CD4-positive, alpha-beta T cell treated with Interleukin-10 for 1 hour (primary cell): ENCODE results near the gene CAPNS1.
"Not testable (repeated sequence)": the region's sequence is repeated elsewhere in the genome, so short reads cannot be mapped to it uniquely, and the experiment has no call there.

ENCODE experiments used
- DNase-seq: peaks from one replicate; pipeline ENCODE4 v3.0.0-alpha.2; 2020

Gene CAPNS1

DNA sequence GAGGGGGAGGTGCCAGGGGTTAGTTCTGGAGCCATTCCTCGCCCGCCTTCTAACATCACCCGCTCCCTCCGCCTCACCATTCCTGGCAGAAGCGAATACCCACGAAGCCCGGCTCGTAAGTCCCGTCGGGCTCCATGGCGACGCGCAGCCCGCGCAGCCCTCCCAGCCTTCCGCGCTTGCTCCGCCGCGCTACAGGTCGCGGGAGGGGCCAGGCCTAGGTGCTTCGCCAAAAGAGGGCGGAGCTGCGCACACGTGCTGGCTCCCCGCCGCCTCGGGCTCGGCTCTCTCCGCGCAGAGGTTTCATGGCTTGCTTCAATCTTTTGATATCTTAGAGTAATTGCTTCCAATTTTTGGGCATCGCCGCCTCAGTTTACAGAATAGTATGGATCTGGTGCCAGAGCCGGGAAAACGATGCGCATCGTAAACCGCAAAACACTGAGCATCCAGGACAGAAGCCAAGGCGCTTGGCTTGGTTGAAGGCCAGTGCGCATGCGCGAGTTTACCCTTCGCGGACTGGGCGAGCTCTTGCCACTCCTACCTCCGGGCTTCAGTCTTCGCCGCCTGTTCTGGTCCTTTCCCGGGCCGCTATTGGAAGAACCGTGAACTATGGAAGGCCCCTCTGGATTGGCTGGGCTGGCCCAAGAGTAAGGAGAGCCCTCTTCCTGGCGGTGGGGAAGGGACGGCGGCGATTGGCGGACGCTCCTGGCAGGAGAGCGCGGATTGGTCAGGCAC, 25.0 kb upstream of the CAPNS1 start, which contains the start of gene POLR2I:
TSS of gene POLR2I (minus strand) at position 155 of the 732 bp plus-strand sequence. CDS start at position 136, 19 bp downstream.
- DNase-seq = peak; percentile 100

DNA sequence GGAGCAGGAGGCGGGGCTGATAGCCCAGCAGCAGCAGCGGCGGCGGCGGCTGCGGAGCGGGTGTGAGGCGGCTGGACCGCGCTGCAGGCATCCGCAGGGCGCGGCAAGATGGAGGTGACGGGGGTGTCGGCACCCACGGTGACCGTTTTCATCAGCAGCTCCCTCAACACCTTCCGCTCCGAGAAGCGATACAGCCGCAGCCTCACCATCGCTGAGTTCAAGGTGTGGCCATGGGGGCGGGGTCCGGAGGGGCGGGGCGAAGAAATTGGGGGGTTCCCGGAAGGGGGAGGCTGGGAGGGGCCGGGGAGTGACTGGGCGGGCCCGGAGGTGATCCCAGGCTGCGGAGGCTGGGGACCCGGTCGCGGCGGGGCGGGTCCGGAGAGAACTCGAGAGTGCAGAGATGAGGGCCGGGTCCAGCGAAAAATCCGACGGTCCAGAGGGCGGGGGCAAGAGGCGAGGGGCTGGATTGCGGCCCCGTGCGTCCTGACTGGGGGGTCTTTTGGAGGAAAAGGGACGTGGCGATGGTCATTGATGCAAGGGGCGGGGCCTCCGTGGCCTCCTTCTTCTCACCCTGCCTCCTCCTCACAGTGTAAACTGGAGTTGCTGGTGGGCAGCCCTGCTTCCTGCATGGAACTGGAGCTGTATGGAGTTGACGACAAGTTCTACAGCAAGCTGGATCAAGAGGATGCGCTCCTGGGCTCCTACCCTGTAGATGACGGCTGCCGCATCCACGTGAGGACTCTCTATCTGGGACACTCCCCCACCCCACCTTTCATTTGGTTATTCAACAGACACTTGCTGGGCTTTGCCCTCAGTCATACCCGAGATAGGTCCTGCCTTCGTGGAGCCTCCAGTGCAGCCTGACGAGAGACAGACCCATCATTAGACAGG, 24.2 kb upstream of the CAPNS1 start, which contains the start of gene TBCB:
TSS of gene TBCB (plus strand) at position 16 of the 891 bp plus-strand sequence. CDS start at position 109, 93 bp downstream.
- DNase-seq = no peak

DNA sequence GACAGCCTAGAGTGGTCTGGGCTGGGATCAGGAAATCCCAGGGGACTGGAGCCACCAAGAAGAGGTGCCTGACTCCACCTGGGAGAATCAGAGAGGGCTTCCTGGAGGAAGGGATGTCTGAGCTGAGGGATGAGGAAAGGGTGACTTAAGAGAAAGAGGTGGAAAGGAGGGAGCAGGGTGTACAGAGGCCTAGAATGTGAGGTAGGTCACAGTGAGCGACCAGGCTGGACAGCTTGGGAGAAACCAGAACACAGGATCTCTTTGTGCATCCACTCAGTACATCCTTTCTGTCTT, 23.6 kb upstream of the CAPNS1 start:
- no peak for DNase-seq

DNA sequence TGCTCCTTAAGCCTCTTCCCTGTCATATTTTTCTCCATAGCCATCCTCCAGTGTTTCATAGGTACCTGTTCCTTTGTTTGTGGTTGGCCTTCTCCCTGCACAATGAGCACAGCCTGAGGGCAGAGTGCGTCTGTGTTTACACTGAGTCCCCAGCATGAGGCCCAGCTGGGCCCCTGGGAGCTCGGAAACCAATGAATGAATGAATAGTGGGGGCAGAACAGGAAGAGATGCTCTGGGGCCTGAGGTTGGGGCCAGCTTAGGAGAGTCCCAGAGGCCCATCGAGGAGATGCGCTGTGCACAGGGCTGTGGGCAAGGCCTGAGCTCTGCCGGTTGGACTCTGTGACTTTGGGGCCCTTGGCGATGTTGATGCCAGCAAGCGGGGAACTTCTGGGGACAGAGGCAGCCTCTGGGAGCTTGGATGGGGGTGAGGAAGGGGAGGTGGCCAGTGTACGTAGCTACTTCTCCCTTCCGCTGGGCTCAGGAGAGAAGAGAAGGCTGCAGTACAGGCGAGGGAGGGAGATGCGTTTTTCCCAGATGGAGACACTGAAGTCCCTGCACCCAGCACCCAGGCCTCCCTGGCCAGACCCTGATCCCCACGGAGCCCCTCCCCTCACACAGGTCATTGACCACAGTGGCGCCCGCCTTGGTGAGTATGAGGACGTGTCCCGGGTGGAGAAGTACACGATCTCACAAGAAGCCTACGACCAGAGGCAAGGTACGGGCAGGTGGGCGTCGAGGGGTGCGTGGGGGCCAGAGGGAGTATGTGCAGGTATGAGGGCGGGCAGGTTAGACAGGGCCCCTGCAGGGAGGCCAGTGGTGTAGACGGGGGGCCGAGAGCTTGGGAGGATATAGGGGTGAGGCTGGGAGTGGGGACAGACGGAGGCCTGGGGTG, 19.5 kb upstream of the CAPNS1 start:
- no peak for DNase-seq

DNA sequence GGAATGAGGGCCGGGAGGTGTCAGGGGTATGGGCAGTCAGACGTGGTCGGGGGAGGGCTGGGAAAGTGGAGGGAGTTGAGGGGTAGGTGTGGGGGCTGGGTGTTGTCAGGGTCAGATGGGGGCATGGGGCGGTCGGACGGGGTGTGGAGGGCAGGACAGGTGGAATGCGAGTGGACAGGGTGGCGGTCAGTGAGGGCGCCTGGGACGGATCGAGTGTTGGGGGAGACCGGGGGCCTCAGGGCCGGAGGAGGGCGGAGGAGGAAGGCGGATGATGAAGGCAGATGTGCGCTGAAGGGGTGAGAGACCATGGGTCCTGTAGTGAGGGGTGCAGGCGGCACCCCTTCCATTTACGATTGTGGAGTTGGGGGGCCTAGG, 18.9 kb upstream of the CAPNS1 start:
- no peak for DNase-seq

DNA sequence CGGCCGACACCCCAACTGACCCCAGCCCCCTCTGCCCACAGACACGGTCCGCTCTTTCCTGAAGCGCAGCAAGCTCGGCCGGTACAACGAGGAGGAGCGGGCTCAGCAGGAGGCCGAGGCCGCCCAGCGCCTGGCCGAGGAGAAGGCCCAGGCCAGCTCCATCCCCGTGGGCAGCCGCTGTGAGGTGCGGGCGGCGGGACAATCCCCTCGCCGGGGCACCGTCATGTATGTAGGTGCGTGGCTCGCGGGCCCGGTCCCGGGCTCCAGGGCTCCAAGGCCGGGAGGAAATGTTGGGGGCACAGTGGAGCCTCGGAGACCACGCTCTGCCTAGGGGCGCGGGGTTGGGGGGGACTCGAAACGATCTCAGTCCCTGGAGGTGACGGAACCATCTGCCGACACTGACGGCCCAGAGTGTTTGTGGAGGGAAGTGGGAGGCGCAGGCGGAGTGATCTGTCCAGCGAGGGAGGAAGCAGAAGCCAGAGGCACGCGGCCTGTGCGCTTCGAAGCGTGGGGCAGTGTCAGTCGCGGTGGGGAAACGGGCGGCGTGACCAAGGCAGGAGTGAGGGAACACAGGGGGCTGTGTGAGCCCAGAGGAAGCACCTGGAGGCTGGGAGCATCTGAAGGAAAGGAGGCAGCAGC, 18.3 kb upstream of the CAPNS1 start:
- no peak for DNase-seq

DNA sequence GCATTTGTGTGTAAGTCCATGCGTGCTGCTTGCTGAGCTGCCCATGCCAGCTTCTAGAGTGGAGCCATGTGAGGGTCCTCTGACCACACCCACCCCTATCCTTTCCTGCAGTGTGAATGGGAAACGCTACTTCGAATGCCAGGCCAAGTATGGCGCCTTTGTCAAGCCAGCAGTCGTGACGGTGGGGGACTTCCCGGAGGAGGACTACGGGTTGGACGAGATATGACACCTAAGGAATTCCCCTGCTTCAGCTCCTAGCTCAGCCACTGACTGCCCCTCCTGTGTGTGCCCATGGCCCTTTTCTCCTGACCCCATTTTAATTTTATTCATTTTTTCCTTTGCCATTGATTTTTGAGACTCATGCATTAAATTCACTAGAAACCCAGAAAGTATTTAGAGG, 14.3 kb upstream of the CAPNS1 start:
- DNase-seq = no peak

DNA sequence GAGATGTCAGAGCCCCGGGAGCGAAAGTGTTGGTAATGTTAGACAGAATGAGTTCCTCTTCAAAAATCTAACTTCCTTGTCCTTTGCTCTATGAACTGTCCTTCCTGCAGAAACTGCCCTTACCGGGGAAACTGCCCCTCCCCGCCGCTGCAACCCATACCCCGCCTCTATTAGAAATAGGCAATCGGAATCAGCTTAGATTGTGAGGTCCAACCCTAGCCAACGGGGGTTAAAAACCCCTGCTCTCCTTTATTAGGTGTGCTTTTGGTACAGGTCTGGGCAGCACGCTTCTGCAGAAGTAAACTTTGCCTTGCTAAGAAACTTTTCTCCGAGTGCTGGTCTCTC, 11.5 kb upstream of the CAPNS1 start:
- no peak for DNase-seq

DNA sequence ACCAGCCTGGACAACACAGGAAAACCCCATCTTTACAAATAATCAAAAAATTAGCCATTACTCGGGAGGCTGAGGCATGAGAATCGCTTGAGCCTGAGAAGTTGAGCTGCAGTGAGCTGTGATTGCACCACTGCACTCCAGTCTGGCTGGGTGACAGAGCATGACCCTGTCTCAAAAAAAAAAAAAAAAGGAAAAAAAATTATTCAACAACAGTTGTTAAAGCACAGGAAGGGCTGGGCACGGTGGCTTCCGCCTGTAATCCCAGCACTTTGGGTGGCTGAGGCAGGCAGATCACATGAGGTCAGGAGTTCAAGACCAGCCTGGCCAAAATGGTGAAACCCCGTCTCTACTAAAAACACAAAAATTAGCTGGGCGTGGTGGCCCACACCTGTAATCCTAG, 8.6 kb upstream of the CAPNS1 start:
- peak; percentile 35 for DNase-seq

DNA sequence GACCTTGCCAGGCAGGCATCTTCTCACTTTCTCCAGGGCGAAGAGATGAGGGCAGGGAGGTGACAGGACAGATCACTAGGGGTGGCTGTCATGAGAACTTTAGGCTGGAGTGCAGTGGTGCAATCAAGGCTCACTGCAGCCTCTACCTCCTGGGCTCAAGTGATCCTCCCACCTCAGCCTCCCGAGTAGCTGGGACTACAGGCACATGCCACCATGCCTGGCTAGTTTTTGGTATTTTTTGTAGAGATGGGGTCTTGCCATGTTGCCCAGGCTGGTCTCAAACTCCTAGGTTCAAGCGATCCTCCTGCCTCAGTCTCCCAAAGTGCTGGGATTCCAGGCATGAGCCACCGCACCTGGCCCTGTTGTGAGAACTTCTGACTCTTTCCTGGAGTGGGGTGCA, 5.0 kb upstream of the CAPNS1 start:
- not testable (repeated sequence) for DNase-seq

DNA sequence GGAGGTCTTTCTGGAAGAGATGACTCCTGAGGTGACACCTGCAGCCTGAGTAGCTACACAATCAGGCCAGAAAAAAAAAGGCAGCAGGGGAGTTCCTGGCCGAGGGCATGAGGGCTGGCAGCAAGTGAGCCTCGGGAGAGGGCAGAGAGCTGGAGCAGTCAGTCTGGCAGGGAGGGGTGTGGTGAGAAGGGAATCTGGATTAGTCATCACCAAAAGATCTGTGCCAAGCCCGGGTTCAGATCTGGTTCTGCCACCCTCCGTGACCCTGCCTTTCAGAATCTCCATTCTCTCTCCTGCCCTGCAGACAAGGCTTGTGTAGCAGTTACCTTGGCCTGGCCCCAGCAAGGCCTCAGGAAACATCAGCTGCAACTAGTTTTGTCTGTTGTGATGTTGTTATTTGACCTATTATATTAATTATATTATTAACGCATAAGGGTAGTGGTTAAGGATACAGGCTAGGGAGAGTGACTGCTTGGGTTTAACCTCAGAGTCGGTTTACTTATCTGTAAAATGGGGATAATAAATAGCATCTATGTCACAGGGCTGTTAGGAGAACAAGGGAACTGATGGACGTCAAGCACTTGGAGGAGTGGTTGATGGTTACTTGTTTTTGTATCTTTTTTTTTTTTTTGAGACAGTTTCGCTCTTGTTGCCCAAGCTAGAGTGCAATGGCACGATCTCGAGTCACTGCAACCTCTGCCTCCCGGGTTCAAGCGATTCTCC, 2.7 kb upstream of the CAPNS1 start:
- no peak for DNase-seq

DNA sequence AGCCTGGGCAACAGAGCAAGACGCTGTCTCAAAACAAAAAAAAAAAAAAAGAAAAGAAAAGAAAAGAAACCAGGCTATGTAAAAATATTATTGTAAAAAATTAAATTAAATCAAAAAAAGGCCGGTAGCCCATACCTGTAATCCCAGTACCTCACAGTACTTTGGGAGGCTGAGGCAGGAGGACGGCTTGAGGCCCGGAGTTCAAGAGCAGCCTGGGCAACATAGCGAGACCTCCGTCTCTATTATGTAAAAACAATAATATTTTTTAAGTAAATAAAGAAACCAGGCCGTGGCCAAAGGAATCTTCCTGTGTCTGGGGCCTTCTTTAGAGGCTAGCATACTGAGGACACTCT, 770 bp upstream of the CAPNS1 start:
- DNase-seq = no peak

DNA sequence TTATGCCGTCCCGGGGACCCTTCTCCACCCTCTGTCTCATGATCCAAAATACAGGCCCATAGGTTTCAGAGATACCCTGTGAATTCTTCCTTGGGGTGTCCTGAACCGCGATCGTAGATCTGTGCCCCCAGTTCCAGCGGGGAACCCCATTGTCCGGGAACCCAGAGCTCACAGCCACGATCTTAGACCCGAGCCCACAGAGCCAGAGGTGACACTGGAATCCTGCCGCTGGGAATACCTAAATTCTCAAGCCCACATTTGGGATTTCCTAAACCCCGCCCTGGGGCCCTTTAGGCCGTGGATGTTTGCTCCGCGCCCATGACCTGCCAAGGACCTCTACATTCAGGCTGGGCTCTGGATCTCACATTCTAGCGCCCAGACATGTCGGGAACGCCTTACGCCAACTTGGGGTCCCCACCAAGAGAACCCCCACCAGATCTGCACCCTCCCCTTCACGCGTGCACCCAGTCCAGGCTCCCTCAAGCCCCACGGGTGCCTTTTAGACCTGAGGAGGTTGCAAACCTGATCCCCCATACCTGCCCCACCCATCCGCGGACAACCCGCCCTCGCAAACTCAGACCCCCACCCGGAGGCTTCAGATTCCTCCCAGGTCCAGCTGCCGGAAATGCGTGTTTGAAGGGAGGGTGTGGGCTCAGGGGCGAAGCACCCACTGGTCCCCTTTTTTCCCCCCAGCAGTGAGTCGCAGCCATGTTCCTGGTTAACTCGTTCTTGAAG, 605 bp downstream of the CAPNS1 start:
- DNase-seq = peak; percentile 35

DNA sequence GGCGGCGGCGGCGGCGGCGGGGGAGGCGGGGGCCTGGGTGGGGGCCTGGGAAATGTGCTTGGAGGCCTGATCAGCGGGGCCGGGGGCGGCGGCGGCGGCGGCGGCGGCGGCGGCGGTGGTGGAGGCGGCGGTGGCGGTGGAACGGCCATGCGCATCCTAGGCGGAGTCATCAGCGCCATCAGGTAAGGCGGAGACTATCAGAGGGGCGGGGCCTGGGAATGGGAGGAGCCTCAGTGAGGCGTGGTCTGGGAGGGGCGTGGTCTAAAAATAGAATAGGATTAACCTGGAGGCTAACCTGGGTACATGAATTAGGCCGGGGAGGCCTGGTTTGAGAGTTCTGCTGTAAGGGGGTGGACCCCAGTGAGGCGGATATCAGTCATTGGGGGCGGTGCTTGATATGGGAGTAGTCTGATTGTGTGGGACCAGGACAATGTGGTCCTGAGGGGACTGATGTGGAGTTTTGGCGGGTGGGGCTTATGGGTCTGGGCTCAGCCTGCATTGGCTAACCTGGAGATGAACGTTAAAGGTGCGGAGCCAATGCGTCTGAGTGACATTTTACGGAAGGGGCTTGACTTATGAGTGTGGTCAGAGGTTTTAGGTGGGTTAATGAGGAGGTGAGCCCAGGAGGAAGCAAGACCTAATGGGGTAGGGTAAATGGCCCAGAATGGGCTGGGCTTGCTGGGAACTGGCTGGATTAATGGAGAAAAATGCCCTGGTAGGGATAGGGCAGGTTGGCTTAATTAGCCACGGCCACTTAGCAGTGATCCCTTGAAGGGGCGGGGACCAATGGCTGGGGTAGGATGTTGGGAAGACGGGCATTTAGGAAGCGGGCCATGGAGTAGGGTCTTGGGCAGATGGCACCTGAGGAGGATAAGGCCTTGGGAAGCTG, 1.4 kb downstream of the CAPNS1 start:
- peak; percentile 95 for DNase-seq

DNA sequence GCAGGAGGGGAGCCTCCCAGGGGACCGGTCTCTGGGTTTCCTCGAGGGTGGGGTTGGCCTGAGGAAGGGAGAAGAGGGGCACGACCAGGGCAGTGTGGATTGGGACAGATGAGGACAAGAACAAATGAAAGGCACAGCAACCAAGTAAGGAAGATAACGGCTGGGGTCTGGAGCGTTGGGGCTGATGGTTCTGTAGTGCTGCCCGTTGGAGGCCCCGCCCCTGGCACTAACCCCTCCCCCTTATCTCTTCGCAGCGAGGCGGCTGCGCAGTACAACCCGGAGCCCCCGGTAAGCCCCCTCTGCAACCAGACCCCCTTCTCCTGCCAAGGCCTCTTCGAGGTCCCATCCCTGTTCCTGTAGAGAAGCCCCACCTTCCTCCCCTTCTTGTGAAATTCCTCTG, 2.2 kb downstream of the CAPNS1 start:
- DNase-seq = no peak

DNA sequence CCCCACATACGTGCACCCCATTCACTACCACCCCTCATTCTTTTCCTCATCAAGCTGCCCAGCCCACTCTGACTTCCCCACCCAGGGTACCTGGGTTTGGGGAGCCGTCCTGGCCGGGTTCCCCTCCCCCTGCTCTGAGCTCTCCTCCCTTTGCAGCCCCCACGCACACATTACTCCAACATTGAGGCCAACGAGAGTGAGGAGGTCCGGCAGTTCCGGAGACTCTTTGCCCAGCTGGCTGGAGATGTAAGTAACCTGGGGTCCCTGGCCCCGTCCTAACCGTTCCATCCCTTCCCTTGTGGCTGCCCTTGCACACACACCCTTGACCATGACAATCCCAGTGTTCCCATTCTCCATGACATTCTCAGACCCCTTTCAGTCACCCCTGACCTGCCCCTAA, 2.6 kb downstream of the CAPNS1 start:
- DNase-seq = no peak

DNA sequence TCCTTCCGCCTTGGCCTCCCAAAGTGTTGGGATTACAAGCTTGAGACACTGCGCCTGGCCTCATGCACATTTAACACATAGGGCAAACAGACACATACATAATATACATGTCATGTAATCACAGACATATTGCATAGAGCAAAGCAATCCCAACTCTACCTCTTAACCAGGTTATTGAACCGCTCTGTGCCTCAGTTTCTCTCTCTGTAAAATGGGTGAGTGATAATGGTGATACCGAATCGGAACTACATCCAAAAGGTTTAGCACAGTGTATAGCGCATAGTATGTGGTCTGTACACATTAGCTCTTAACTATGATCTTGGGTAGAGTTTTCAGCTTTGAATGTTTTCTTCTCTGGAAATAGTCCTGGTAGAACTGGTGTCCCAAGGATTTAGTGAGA, 4.8 kb downstream of the CAPNS1 start:
- DNase-seq = no peak

DNA sequence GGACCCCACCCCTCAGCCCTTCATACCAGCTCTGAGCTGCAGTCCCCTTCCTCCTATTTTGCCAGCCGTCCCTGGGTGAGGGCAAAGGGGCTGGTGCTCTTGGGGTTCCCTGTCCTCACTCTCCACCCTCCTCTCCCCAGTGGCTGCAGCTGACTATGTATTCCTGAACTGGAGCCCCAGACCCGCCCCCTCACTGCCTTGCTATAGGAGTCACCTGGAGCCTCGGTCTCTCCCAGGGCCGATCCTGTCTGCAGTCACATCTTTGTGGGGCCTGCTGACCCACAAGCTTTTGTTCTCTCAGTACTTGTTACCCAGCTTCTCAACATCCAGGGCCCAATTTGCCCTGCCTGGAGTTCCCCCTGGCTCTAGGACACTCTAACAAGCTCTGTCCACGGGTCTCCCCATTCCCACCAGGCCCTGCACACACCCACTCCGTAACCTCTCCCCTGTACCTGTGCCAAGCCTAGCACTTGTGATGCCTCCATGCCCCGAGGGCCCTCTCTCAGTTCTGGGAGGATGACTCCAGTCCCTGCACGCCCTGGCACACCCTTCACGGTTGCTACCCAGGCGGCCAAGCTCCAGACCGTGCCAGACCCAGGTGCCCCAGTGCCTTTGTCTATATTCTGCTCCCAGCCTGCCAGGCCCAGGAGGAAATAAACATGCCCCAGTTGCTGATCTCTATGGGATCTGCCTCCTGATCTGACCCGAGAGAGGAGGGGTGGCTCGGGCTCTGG, 10.0 kb downstream of the CAPNS1 start:
- no peak for DNase-seq

DNA sequence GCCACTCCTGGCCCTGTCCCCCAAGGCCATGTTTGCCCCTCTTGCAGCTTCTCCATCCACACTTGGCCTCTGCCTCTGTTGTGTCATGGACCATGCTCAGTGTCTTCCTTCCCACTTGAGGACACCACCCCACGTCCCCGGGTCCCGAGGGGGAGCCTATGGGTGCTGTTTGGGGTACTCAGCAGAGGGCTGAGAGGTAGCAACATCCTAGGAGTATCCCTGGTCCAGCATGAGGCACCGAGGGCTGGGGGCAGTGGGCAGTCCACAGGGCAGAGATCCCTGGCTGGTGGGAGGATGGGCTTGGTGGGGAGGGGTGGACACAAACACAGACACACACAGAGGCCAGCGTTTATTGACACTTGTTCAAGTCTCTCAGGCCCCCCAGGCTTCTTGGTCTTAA, 10.7 kb downstream of the CAPNS1 start:
- DNase-seq = no peak
